Left lung (tissue), 10 donors: ENCODE results near the gene ARHGAP21. TPM values are rescaled to one million over a fixed set of nuclear protein-coding genes. Genes with fewer than 3 reads are reported as not detected.

Source experiments
- ATAC-seq: fragments of 200-7000 bp; cut with Tn5 transposase; one replicate; pipeline ENCODE4 v1.9.1; 2020; ENCODE audit warnings: moderate library complexity
- DNase-seq, 4 donors: peaks; one replicate each; pipeline ENCODE4 v3.0.0-alpha.2; 2013 to 2020
- H3K27ac ChIP-seq, 2 donors: fragments of 200-600 bp; sonication (generic) in 1 of 2; one replicate each; pipeline versions ENCODE4 v1.5.0 to v1.8.0; 2020 to 2021
- H3K27me3 ChIP-seq, 2 donors: fragments of 200-600 bp; sonication (generic) in 1 of 2; one replicate each; pipeline versions ENCODE4 v1.5.0 to v1.8.0; 2020 to 2021
- H3K36me3 ChIP-seq, 2 donors: fragments of 200-600 bp; sonication (generic) in 1 of 2; one replicate each; pipeline versions ENCODE4 v1.5.0 to v1.8.0; 2020 to 2021
- H3K4me1 ChIP-seq, 2 donors: fragments of 200-600 bp; one replicate each; pipeline ENCODE4 v1.8.0; 2021
- H3K4me3 ChIP-seq, 2 donors: fragments of 200-600 bp; sonication (generic) in 1 of 2; one replicate each; pipeline versions ENCODE4 v1.5.0 to v1.8.0; 2020 to 2021; ENCODE audit warnings: mild to moderate bottlenecking in 1 of 2
- H3K9me3 ChIP-seq, 2 donors: fragments of 200-600 bp; sonication (generic) in 1 of 2; one replicate each; pipeline versions ENCODE4 v1.5.0 to v1.8.0; 2020 to 2021
- CTCF ChIP-seq, 2 donors: fragments of 200-600 bp; sonication (generic) in 1 of 2; IDR thresholded peaks; one replicate each; pipeline versions ENCODE4 v1.5.0 to v1.8.0; 2021; ENCODE audit warnings: antibody characterized with exemption in 2 of 2
- intact Hi-C, 2 donors: fragments of 100-400 bp; cut with DNase I; formaldehyde crosslinking; loops; one replicate each; pipeline versions ENCODE4 v1.11.2 to v1.14.2; 2022
- polyA plus RNA-seq, 6 donors: library from polyadenylated mRNA; unstranded; fragments of 120-200 nt; gene quantifications; one replicate each; pipeline ENCODE4 v1.2.1, GENCODE V29; 2013; ENCODE audit not compliant: insufficient read length in 6 of 6
- total RNA-seq, 2 donors: library from RNA; stranded (reverse); fragmentation: NEBNext Ultra II Directional; extraction: Animal tissue kit (Norgen Biotek cat#: 25700); gene quantifications; one replicate each; pipeline ENCODE4 v1.2.1, GENCODE V29; 2021
- donor health status: DM: no; HTN: yes; CAD: no.
- donor health status: DM: no; HTN: no; CAD: no.

The ARHGAP21 gene
- total and polyA plus RNA-seq, 8 donors, result 74.3 to 155 (median 126) TPM

DNA sequence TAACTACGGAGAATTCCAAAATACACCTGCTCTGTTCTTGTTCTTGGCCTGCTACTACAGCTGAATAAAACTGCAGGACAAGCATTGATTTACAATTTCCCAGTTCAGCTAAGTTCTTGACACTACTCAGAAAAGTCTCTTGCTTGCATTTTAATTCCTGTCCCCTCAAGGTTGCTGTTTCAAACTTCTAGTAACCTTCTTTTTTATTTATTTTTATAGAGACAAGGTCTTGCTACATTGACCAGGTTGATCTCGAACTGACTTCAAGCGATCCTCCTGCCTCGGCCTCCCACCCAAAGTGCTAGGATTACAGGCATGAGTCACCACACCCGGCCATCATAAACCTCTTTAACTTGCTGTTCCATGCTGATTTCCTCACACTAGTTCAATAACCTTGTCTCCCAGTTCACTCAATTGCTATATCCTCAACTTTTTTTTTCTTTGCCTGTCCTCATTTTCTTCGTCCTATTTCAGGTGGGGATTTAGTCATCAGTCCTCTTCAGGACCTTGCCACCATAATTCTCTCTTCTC is 79.9 kb downstream of the ARHGAP21 start:
- H3K4me3 ChIP-seq, result no peak overlapping the region
- DNase-seq (no peak), ATAC-seq (no peak)
- TF ChIP-seq CTCF (IDR thresholded peaks at IDR 0.05), result no peak
- no peaks in the 10 kb centered on the region for H3K27me3 ChIP-seq
- no peak overlapping the region for H3K27ac ChIP-seq
- H3K36me3 ChIP-seq, result no peaks in the 10 kb centered on the region
- peaks cover 0 to 9% of the 10 kb centered on the region in 2 donors for H3K4me1 ChIP-seq
- intact Hi-C loops, result loop anchor here in 1 of 2 donors (10.0 kb wide), 2 partner anchors 81 to 431 kb away; partner anchors contain the start of gene ARHGAP21
- no peaks in the 10 kb centered on the region for H3K9me3 ChIP-seq

DNA sequence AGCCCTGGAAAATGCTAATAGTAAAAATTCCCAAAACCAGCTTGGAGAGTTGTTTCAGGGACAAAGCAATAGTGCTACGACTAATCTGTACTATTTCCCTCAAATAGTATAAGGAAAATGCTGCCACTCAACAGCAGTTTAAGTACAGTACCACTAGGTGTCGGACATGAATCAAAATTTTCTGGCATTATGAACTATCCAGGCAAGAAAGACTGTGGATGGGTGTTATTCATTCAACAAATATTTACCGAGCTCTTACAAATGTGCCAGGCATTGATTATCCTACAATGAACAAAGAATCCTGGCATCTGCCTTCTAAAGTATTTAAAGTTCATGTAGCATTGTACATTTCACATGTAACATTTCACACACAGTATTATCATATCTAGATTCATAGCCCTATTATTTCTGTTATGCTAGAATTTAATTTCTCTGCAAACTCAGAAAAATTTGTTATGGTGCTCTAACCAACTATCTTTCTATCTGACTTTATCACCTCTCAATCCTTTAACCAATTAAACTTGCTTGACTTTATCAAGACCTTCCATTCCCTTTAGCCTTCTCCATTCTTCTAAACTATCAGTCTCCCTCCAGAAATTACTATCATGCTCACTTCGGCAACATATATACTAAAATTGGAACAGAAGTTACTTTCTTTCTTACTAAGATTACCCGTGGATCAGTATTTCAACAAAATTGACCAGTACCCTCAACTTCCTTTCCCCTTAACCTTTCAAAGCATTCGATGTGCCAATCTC is 80.6 kb downstream of the ARHGAP21 start:
- H3K27me3 ChIP-seq, result no peaks in the 10 kb centered on the region
- peak in 2 of 4 donors; percentile 54 to 71 for DNase-seq
- H3K27ac ChIP-seq, result no peak overlapping the region
- intact Hi-C loops, result loop anchor here in 1 of 2 donors (10.0 kb wide), 2 partner anchors 82 to 432 kb away; partner anchors contain the start of gene ARHGAP21
- H3K9me3 ChIP-seq, result no peaks in the 10 kb centered on the region
- H3K36me3 ChIP-seq, result no peaks in the 10 kb centered on the region
- no peak overlapping the region for H3K4me3 ChIP-seq
- peaks cover 0 to 9% of the 10 kb centered on the region in 2 donors for H3K4me1 ChIP-seq
- peak; percentile 72 to 76 for TF ChIP-seq CTCF (IDR thresholded peaks at IDR 0.05)
- ATAC-seq, result peak; percentile 98

DNA sequence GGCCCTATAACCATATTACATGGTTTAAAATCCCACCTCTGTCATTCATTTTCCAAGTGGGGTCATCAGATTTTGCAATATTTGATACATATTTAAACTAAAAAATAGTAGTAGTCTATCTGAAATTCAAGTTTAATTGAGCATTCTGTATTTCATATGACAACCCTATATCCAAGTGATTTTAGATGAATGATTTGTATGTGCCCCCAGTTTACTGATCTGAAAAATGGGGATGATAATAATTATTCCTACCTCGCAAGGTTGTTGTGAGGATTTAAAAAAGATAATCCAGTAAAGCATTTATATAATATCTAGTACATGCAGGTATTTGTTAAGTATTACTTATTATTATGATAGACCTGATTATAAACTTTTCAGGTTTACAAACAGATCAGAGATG is 84.6 kb downstream of the ARHGAP21 start:
- no peak for TF ChIP-seq CTCF (IDR thresholded peaks at IDR 0.05)
- Histone ChIP-seq H3K27ac (no peak overlapping the region), H3K4me1 (peaks cover 0 to 9% of the 10 kb centered on the region in 2 donors), H3K27me3 (no peaks in the 10 kb centered on the region), H3K4me3 (no peak overlapping the region), H3K36me3 (no peaks in the 10 kb centered on the region), H3K9me3 (no peaks in the 10 kb centered on the region)
- intact Hi-C loops, result no loop called here
- no peak for ATAC-seq
- no peak for DNase-seq

DNA sequence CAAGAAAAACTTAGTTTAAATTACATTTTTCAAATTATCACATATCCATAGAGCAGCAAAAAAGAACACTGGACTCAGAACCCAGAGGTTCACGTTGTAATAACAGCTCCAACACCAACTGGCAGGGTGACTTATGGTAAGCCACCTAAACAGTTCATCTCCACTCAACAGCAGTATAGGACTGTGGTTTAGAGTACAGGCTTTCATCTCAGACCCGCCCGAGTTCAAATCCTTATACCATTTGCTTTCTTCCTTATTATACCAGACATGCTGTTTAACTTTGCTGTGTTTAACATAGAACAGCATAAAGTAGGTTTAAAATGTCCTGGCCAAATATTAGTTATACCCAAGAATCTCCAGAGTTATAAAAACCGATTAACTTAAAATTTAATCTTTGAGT is 97.9 kb downstream of the ARHGAP21 start:
- no peak overlapping the region for H3K27ac ChIP-seq
- no peak for DNase-seq
- no peaks in the 10 kb centered on the region for H3K36me3 ChIP-seq
- no peak for TF ChIP-seq CTCF (IDR thresholded peaks at IDR 0.05)
- no peak for ATAC-seq
- peaks cover 0 to 3% of the 10 kb centered on the region in 2 donors for H3K4me1 ChIP-seq
- H3K27me3 ChIP-seq, result no peaks in the 10 kb centered on the region
- H3K9me3 ChIP-seq, result no peaks in the 10 kb centered on the region
- no peak overlapping the region for H3K4me3 ChIP-seq
- intact Hi-C loops, result no loop called here

DNA sequence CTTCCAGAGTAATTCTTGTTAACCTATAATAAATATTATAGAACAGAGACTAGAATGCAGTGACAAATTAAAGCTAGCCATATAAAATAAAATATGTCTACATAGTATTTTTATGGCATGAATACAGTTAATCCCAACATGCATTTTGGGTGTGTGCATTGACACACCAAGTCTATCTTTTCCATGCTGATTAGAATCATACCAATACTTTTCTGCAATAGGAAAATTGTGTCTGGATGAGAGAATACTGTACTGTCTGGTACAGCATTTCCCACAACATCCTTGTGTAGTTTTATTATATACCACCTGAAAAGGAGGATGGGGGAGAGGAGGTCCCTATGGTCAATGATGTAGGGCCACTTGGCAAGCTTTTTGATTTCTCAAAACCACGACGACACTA is 100.3 kb downstream of the ARHGAP21 start:
- no peaks in the 10 kb centered on the region for H3K27me3 ChIP-seq
- DNase-seq, result no peak

More for the DNA sequence above, 100.3 kb downstream of the ARHGAP21 start:
- Histone ChIP-seq H3K4me3 (no peak overlapping the region), H3K4me1 (peaks cover 0 to 3% of the 10 kb centered on the region in 2 donors), H3K27ac (no peak overlapping the region), H3K36me3 (peaks cover 0 to 3% of the 10 kb centered on the region in 2 donors), H3K9me3 (no peaks in the 10 kb centered on the region)
- TF ChIP-seq CTCF (IDR thresholded peaks at IDR 0.05), result no peak
- intact Hi-C loops, result no loop called here
- no peak for ATAC-seq
